ENCODE results near the gene ABTB1. TPM values are rescaled to one million over a fixed set of nuclear protein-coding genes. Genes with fewer than 3 reads are reported as not detected.

ABTB1 gene
- total RNA-seq, 1 donor from 2014 or later, result 12.2 TPM

DNA sequence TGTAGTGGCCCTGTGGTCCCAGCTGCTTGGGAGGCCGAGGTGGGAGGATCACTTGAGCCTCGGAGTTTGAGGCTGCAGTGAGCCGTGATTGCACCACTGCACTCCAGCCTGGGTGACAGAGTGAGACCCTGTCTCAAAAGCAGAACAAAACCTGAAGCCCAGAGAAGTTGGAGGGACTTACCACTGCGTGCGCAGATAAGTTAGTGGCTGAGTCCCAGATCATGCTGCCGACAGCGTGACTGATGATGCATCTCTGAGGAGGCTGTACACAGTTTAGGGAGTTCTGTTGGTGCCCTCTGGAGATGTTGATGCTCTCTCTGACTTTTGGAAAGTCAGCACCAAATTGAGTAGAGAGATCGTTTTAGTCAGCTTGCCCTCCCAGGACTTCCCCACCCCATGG, 15.8 kb upstream of the ABTB1 start:
- H3K4me3 Mint-ChIP-seq (ENCODE audit: low read depth), result no peak overlapping the region
- peaks cover 3% of the 10 kb centered on the region for H3K27me3 Mint-ChIP-seq
- H3K27ac Mint-ChIP-seq, result no peak overlapping the region
- no peaks in the 10 kb centered on the region for H3K9me3 Mint-ChIP-seq (ENCODE audit: low read depth)
- no peak for TF ChIP-seq CTCF (IDR thresholded peaks at IDR 0.05; ENCODE audit: unreplicated experiment)
- peaks cover 5% of the 10 kb centered on the region for H3K4me1 Mint-ChIP-seq (ENCODE audit: low read depth)
- peaks cover 2% of the 10 kb centered on the region for H3K36me3 Mint-ChIP-seq (ENCODE audit: insufficient read depth)
- DNase-seq (ENCODE audit: low spot score, unreplicated experiment), result no peak

GRCh38 chr3:127658234-127658633, 14.5 kb upstream of the ABTB1 start:
- H3K27me3 Mint-ChIP-seq, result no peaks in the 10 kb centered on the region

GRCh38 chr3:127660621-127661251, 12.0 kb upstream of the ABTB1 start:
- Mint-ChIP-seq H3K36me3 (ENCODE audit: insufficient read depth) (peaks cover 8% of the 10 kb centered on the region), H3K27ac (no peak overlapping the region), H3K4me1 (ENCODE audit: low read depth) (no peaks in the 10 kb centered on the region), H3K4me3 (ENCODE audit: low read depth) (no peak overlapping the region), H3K9me3 (ENCODE audit: low read depth) (no peaks in the 10 kb centered on the region), H3K27me3 (no peaks in the 10 kb centered on the region)
- DNase-seq (ENCODE audit: low spot score, unreplicated experiment), result no peak
- TF ChIP-seq CTCF (IDR thresholded peaks at IDR 0.05; ENCODE audit: unreplicated experiment), result no peak

More at GRCh38 chr3:127658234-127658633, 14.5 kb upstream of the ABTB1 start:
- no peak overlapping the region for H3K4me3 Mint-ChIP-seq (ENCODE audit: low read depth)
- no peak overlapping the region for H3K27ac Mint-ChIP-seq
- DNase-seq (ENCODE audit: low spot score, unreplicated experiment), result no peak
- no peak for TF ChIP-seq CTCF (IDR thresholded peaks at IDR 0.05; ENCODE audit: unreplicated experiment)
- no peaks in the 10 kb centered on the region for H3K9me3 Mint-ChIP-seq (ENCODE audit: low read depth)
- H3K36me3 Mint-ChIP-seq (ENCODE audit: insufficient read depth), result peaks cover 2% of the 10 kb centered on the region
- peaks cover 5% of the 10 kb centered on the region for H3K4me1 Mint-ChIP-seq (ENCODE audit: low read depth)

DNA sequence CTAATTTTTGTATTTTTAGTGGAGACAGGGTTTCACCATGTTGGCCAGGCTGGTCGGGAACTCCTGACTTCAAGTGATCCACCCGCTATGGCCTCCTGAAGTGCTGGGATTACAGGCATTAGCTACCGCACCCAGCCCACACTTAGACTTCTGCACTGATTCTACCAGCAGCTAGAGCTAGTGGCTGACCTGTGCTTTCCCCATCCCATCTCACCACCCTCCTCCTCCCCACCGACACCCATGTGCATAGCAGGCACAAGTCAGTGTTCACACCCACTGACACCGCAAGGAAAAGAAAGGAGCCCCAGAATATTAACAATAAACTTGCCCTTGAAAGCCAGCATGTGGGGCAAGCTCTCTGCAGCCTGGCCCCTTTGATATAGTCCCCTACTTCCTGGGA, 11.2 kb upstream of the ABTB1 start:
- H3K4me1 Mint-ChIP-seq (ENCODE audit: low read depth), result no peaks in the 10 kb centered on the region
- no peaks in the 10 kb centered on the region for H3K9me3 Mint-ChIP-seq (ENCODE audit: low read depth)
- H3K27ac Mint-ChIP-seq, result no peak overlapping the region
- no peaks in the 10 kb centered on the region for H3K27me3 Mint-ChIP-seq
- no peak for DNase-seq (ENCODE audit: low spot score, unreplicated experiment)
- no peak overlapping the region for H3K4me3 Mint-ChIP-seq (ENCODE audit: low read depth)
- peaks cover 8% of the 10 kb centered on the region for H3K36me3 Mint-ChIP-seq (ENCODE audit: insufficient read depth)
- TF ChIP-seq CTCF (IDR thresholded peaks at IDR 0.05; ENCODE audit: unreplicated experiment), result no peak

GRCh38 chr3:127662001-127662469, 10.7 kb upstream of the ABTB1 start:
- Mint-ChIP-seq H3K27ac (no peak overlapping the region), H3K4me1 (ENCODE audit: low read depth) (no peaks in the 10 kb centered on the region), H3K36me3 (ENCODE audit: insufficient read depth) (peaks cover 8% of the 10 kb centered on the region), H3K27me3 (no peaks in the 10 kb centered on the region), H3K9me3 (ENCODE audit: low read depth) (no peaks in the 10 kb centered on the region), H3K4me3 (ENCODE audit: low read depth) (no peak overlapping the region)
- DNase-seq (ENCODE audit: low spot score, unreplicated experiment), result no peak
- TF ChIP-seq CTCF (IDR thresholded peaks at IDR 0.05; ENCODE audit: unreplicated experiment), result no peak
